Dendritic cell treated with granulocyte-macrophage colony-stimulating factor and Interleukin-4, amounts not matched to agents 40 ng/mL and 50 ng/mL, for 4 days (primary cell): ENCODE results near the gene TNNI2.
"Not testable (repeated sequence)": the region's sequence is repeated elsewhere in the genome, so short reads cannot be mapped to it uniquely, and the experiment has no call there.

ENCODE experiments used
- H3K27ac Mint-ChIP-seq: one replicate; pipeline ENCODE4 v1.8.0; 2022; ENCODE audit warnings: mild to moderate bottlenecking, mixed read lengths
- H3K27me3 Mint-ChIP-seq: one replicate; pipeline ENCODE4 v1.8.0; 2022; ENCODE audit warnings: mild to moderate bottlenecking, mixed read lengths
- H3K36me3 Mint-ChIP-seq: one replicate; pipeline ENCODE4 v1.8.0; 2022; ENCODE audit warnings: low read depth, mixed read lengths
- H3K4me1 Mint-ChIP-seq: one replicate; pipeline ENCODE4 v1.8.0; 2022; ENCODE audit warnings: low read depth, mixed read lengths
- H3K4me3 Mint-ChIP-seq: one replicate; pipeline ENCODE4 v1.8.0; 2022; ENCODE audit warnings: mild to moderate bottlenecking, moderate library complexity, mixed read lengths
- H3K9me3 Mint-ChIP-seq: one replicate; pipeline ENCODE4 v1.8.0; 2022; ENCODE audit warnings: mixed read lengths
- intact Hi-C: fragments of 100-400 bp; cut with micrococcal nuclease; formaldehyde crosslinking; loops from one replicate; pipeline ENCODE4 v1.15.0; 2022

TNNI2 gene

GRCh38 chr11:1813356-1813755 lies 25.4 kb upstream of the TNNI2 start:
- H3K36me3 Mint-ChIP-seq, intact Hi-C loops, H3K27ac Mint-ChIP-seq, H3K4me3 Mint-ChIP-seq, H3K4me1 Mint-ChIP-seq: not testable (repeated sequence)
- Mint-ChIP-seq H3K9me3 (peaks cover 21% of the 10 kb centered on the region), H3K27me3 (peaks cover 87% of the 10 kb centered on the region)

- Mint-ChIP-seq H3K27me3 (peaks cover 86% of the 10 kb centered on the region), H3K4me3 (no peak overlapping the region), H3K9me3 (peaks cover 29% of the 10 kb centered on the region), H3K4me1 (peaks cover 7% of the 10 kb centered on the region), H3K27ac (no peak overlapping the region), H3K36me3 (peaks cover 2% of the 10 kb centered on the region)
- intact Hi-C loops = no loop called here
These were observed 24.1 kb upstream of the TNNI2 start for GRCh38 chr11:1814691-1815090.

GRCh38 chr11:1815311-1815710 lies 23.5 kb upstream of the TNNI2 start:
- peaks cover 29% of the 10 kb centered on the region for H3K9me3 Mint-ChIP-seq
- peaks cover 7% of the 10 kb centered on the region for H3K4me1 Mint-ChIP-seq
- peaks cover 88% of the 10 kb centered on the region for H3K27me3 Mint-ChIP-seq
- H3K27ac Mint-ChIP-seq = no peak overlapping the region
- H3K4me3 Mint-ChIP-seq = no peak overlapping the region
- intact Hi-C loops = no loop called here
- H3K36me3 Mint-ChIP-seq = no peaks in the 10 kb centered on the region

GRCh38 chr11:1815751-1816150 lies 23.0 kb upstream of the TNNI2 start:
- Mint-ChIP-seq H3K27me3 (peaks cover 89% of the 10 kb centered on the region), H3K4me1 (peaks cover 5% of the 10 kb centered on the region), H3K9me3 (peaks cover 29% of the 10 kb centered on the region), H3K27ac (no peak overlapping the region), H3K4me3 (no peak overlapping the region), H3K36me3 (no peaks in the 10 kb centered on the region)
- intact Hi-C loops = no loop called here

GRCh38 chr11:1817000-1817399 lies 21.8 kb upstream of the TNNI2 start:
- Mint-ChIP-seq H3K27ac (no peak overlapping the region), H3K4me3 (no peak overlapping the region), H3K36me3 (no peaks in the 10 kb centered on the region), H3K4me1 (no peaks in the 10 kb centered on the region), H3K9me3 (peaks cover 41% of the 10 kb centered on the region), H3K27me3 (peaks cover 91% of the 10 kb centered on the region)
- intact Hi-C loops = no loop called here

GRCh38 chr11:1817511-1817910 lies 21.3 kb upstream of the TNNI2 start:
- Mint-ChIP-seq H3K27ac (no peak overlapping the region), H3K9me3 (peaks cover 37% of the 10 kb centered on the region), H3K27me3 (peaks cover 91% of the 10 kb centered on the region), H3K4me3 (no peak overlapping the region), H3K4me1 (peaks cover 3% of the 10 kb centered on the region), H3K36me3 (no peaks in the 10 kb centered on the region)
- intact Hi-C loops = no loop called here

GRCh38 chr11:1819074-1819473 lies 19.7 kb upstream of the TNNI2 start:
- H3K4me3 Mint-ChIP-seq = no peak overlapping the region
- H3K36me3 Mint-ChIP-seq = no peaks in the 10 kb centered on the region
- H3K4me1 Mint-ChIP-seq = peaks cover 4% of the 10 kb centered on the region
- intact Hi-C loops = no loop called here
- peaks cover 88% of the 10 kb centered on the region for H3K27me3 Mint-ChIP-seq
- H3K9me3 Mint-ChIP-seq = peaks cover 31% of the 10 kb centered on the region
- H3K27ac Mint-ChIP-seq = no peak overlapping the region

GRCh38 chr11:1820463-1821325 lies 18.1 kb upstream of the TNNI2 start:
- no peak overlapping the region for H3K4me3 Mint-ChIP-seq
- intact Hi-C loops = no loop called here
- H3K4me1 Mint-ChIP-seq = peaks cover 4% of the 10 kb centered on the region
- peaks cover 78% of the 10 kb centered on the region for H3K27me3 Mint-ChIP-seq
- H3K9me3 Mint-ChIP-seq = peaks cover 31% of the 10 kb centered on the region
- H3K27ac Mint-ChIP-seq = no peak overlapping the region
- no peaks in the 10 kb centered on the region for H3K36me3 Mint-ChIP-seq

- Mint-ChIP-seq H3K4me3 (no peak overlapping the region), H3K27ac (no peak overlapping the region), H3K36me3 (no peaks in the 10 kb centered on the region), H3K4me1 (peaks cover 4% of the 10 kb centered on the region), H3K9me3 (peaks cover 31% of the 10 kb centered on the region), H3K27me3 (peaks cover 74% of the 10 kb centered on the region)
- intact Hi-C loops = no loop called here
These were observed 17.2 kb upstream of the TNNI2 start for GRCh38 chr11:1821562-1821961.

- no peak overlapping the region for H3K4me3 Mint-ChIP-seq
- no peak overlapping the region for H3K27ac Mint-ChIP-seq
- no peaks in the 10 kb centered on the region for H3K36me3 Mint-ChIP-seq
- H3K27me3 Mint-ChIP-seq = peaks cover 76% of the 10 kb centered on the region
- peaks cover 31% of the 10 kb centered on the region for H3K9me3 Mint-ChIP-seq
- H3K4me1 Mint-ChIP-seq = peaks cover 4% of the 10 kb centered on the region
- intact Hi-C loops = no loop called here
These were observed 16.0 kb upstream of the TNNI2 start for GRCh38 chr11:1822648-1823375.

GRCh38 chr11:1823376-1824220 lies 15.2 kb upstream of the TNNI2 start:
- no peak overlapping the region for H3K4me3 Mint-ChIP-seq
- peaks cover 28% of the 10 kb centered on the region for H3K9me3 Mint-ChIP-seq
- H3K27ac Mint-ChIP-seq = no peak overlapping the region
- peaks cover 4% of the 10 kb centered on the region for H3K4me1 Mint-ChIP-seq
- H3K27me3 Mint-ChIP-seq = peaks cover 82% of the 10 kb centered on the region
- H3K36me3 Mint-ChIP-seq = no peaks in the 10 kb centered on the region
- intact Hi-C loops = no loop called here

- intact Hi-C loops = no loop called here
- Mint-ChIP-seq H3K9me3 (peaks cover 20% of the 10 kb centered on the region), H3K27me3 (peaks cover 82% of the 10 kb centered on the region), H3K36me3 (no peaks in the 10 kb centered on the region), H3K4me1 (peaks cover 4% of the 10 kb centered on the region), H3K4me3 (no peak overlapping the region), H3K27ac (no peak overlapping the region)
These were observed 14.4 kb upstream of the TNNI2 start for GRCh38 chr11:1824221-1825038.

- H3K27ac Mint-ChIP-seq = no peak overlapping the region
- no peak overlapping the region for H3K4me3 Mint-ChIP-seq
- peaks cover 8% of the 10 kb centered on the region for H3K4me1 Mint-ChIP-seq
- H3K27me3 Mint-ChIP-seq = peaks cover 82% of the 10 kb centered on the region
- intact Hi-C loops = no loop called here
- peaks cover 14% of the 10 kb centered on the region for H3K9me3 Mint-ChIP-seq
- no peaks in the 10 kb centered on the region for H3K36me3 Mint-ChIP-seq
These were observed 13.6 kb upstream of the TNNI2 start for GRCh38 chr11:1825039-1825740.
